HG03196 (cell line): ENCODE data around the gene SLC8A1.

Source experiments
- ATAC-seq: cut with Tn5 transposase; IDR thresholded peaks from one replicate; pipeline ENCODE4 v1.9.1; 2021; ENCODE audit not compliant: unreplicated experiment

SLC8A1 gene

DNA sequence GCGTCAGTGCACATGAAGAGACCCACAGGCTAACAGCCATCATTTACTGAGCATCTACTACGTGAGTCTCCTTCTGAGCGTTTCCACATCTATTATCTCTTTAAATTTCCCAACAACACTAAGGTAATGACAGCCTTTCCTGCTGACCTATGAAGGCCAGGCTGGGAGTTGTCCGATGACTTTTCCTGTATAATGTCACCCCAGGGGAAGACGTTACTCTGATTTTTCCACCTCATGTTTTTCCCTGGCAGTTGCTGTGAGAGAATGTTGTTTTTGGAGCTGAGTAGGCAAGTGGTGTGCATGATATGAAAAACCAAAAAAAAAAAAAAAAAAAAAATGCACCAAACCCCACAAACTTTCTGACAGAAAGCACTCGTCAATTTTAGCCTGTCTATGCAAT, 207.6 kb downstream of the SLC8A1 start:
- ATAC-seq: no peak

GRCh38 chr2:40243581-40244187, 208.2 kb downstream of the SLC8A1 start:
- ATAC-seq: no peak

- ATAC-seq: no peak
These were observed 209.6 kb downstream of the SLC8A1 start for GRCh38 chr2:40242315-40242714.

GRCh38 chr2:40240070-40240469, 211.8 kb downstream of the SLC8A1 start:
- no peak for ATAC-seq

- no peak for ATAC-seq
These were observed 221.0 kb downstream of the SLC8A1 start for GRCh38 chr2:40230707-40231432.

DNA sequence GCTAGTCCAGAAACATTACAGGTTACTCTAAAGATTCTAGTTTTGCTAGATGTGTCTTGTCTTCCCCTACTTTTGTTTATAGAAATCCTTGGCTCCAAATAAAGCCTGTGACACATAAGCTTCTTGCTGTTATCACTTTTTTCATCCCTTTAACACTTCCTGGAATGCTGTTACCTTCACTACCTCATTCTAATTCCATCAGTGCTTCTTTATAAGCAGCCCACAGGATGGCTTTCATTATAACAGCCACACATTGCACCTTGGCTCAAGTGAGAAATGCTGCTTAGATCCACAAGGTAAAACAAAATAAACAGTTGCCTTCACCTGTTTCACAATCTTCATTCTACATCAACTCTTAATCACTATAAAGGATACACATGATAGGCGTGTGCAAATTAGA, 221.7 kb downstream of the SLC8A1 start:
- no peak for ATAC-seq

GRCh38 chr2:40228310-40228709, 223.6 kb downstream of the SLC8A1 start:
- no peak for ATAC-seq

DNA sequence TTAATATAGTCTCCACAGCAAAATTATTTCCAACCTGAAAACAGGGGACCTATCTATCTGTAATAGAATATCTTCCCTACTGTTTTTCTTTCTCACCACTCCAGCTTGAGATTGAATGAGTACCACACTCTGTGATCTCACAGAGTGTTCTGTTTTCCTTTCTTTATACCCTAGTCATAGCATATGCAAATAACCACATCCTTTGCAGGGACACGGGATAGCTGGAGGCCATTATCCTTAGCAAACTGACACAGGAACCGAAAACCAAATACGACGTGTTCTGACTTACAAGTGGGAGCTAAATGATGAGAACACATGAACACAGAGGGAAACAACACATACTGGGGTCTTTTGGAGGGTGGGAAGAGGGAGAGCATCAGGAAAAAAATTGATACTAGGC, 224.7 kb downstream of the SLC8A1 start:
- no peak for ATAC-seq

DNA sequence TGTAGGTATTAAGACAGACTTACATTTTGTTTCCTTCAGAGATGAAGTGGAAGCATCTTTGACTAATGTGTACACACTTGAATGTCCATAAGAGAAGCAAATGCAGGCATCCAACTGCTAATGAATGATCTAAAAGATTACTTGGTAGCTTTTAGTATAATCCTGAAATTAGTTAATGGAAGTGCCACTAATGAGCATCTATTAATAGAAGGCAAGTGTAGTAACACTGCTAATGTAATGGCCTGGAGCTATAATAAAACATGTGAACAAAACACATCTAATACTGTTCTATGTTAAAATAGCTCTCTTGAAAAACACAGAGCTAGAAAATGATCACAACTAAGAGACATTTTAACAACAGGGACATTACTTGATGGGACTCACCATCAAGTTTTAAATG, 225.3 kb downstream of the SLC8A1 start:
- no peak for ATAC-seq

DNA sequence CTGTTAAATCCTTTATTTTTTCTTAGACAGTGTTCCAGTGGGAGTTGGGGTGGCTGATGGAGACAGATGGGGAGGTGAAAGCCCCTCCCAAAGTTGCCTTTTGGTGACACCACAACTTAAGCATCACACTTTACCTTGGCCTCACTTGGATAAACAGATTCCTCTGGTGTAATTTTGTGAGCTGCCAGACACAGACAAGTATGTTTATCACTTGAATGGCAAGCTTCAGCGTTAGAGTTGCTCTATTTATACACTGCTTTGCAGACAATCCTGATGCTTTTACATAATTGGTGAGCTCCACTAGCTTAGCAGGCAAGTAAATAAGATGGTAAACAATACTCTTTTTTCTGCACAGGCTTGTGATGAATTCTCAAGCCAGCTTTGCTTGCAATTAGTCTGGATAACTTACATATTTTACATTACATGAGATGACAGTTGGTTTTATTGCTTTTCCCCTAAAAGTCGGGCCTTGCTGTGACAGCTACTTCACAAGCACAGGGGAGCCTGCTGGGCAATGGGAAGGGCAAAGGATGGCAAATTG, 226.2 kb downstream of the SLC8A1 start:
- no peak for ATAC-seq

GRCh38 chr2:40224318-40224717, 227.6 kb downstream of the SLC8A1 start:
- no peak for ATAC-seq

DNA sequence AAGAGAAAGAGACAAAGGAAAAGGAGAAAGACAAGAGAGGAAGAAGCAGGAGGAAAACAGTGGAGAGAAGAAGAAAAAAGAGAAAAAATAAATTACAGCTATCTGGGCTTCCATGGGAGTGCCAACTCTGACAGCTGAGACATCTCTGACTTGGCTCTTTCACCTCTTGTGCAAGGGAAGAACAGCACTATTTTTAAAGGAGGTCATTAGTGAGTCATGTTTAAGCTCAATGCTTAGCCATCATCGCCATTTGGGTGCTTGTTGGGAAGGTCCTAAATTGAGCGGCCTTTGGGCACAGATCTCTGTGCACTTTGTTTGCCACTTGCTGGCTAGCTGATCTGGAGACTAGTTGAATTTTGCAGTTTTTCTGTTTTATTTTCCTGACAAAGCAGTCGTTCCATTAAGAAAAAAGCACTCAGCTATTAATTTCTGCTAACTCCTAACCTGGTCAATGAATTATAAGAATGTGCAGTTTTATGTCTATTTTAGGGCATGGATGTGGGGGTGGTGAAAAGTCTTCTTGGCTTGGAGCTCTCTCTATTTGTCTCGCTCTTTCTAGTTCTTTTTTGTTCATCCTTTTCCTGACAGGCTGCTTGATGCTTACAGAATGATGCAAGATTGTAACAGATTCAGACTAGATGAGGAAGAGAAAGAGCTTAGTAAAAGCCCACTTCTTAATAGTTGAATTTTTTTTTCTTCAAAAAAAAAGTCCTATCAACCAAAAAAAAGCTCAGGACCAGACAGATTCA, 231.5 kb downstream of the SLC8A1 start:
- no peak for ATAC-seq

GRCh38 chr2:40219141-40219540, 232.7 kb downstream of the SLC8A1 start:
- no peak for ATAC-seq

DNA sequence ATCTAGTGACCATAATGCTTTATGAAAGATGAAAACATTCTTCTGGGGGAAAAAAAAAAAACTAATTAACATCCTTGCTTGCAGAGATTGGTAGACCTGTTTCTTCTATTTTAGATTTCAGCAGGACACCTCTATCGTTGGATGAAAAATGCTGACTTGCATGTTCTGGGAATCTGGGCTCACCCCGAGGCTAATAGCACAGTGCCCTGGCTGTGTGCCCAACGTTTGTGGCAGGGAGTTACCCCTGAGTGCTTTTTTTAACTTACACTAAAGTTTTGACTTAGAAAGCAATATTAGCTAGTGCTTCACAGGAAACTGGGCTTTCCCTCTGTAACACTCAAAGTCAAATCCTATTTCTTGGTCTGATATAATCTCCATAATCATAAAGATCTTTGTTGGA, 233.2 kb downstream of the SLC8A1 start:
- no peak for ATAC-seq

- no peak for ATAC-seq
These were observed 238.3 kb downstream of the SLC8A1 start for GRCh38 chr2:40213619-40214018.

- ATAC-seq: no peak
These were observed 238.8 kb downstream of the SLC8A1 start for GRCh38 chr2:40213071-40213470.

GRCh38 chr2:40210968-40211353, 240.9 kb downstream of the SLC8A1 start:
- ATAC-seq: no peak

DNA sequence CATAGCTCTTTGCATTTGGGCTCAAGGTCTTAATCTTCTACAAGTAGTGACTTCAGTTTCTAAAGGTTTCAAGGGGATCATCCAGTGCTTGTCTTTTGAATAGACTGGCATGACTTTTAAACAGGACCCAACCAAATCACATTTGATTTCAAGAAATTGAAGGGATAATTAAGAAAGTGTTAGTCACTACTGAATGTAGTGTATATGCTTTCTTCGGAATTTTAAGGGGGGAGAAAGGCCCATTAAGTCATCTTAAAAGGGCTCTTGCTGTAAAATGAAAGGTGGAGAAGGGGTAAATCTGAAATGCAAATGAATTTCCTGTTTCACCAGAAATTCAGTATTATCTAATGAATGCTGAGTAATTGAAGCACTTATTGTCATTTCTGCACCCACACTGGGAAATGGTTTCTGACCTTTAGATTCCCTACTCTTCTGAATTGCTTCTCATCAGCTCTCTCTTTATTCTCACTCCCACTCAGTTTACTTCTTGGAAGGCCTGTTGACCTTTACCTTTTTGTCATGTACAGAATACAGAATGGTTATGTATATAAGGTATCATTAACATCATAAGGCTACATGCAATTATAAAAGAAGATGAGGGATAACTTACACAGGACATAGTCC, 241.4 kb downstream of the SLC8A1 start:
- no peak for ATAC-seq

DNA sequence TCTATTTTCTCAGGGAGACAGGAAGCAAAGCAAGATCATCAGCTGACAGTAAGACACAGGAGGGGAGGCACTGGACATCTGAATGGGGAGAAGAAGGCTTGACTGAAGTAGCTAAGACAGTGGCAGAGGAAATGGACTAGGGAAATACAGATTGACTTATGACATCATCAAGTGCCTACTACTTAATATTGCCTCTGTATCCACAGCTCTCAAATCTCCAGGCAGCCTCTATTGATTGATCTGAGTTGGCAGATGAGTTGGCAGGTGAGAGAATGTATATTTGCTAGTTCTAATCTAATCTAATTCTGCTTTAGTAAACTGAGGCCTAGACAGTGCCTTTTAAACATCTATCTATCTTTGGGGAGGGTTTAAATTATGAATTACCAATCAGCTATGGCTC, 242.1 kb downstream of the SLC8A1 start:
- ATAC-seq: no peak

DNA sequence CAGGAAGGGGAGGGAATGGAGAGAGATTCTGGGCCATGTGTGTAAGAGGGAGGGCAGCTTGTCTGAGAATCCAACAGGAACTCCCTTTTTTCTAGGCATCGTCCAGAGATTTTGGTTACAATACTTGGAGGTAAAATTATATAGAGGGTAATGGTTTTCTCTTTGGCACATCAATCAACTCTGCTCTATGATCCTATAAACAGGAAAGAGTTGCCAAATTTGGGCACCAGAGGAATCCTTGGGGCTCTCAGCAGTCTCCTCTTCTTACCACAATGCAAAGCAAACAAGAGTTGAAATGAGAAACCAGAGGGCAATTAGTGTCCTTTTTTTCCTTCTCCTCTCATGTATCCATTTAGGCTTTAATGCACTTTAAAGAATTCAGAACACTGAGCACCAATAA, 243.4 kb downstream of the SLC8A1 start:
- ATAC-seq: no peak

- no peak for ATAC-seq
These were observed 247.6 kb downstream of the SLC8A1 start for GRCh38 chr2:40204268-40204667.
